OCI-LY1 (cell line): ENCODE measurements around the gene ZNF763.
"Not testable (repeated sequence)": the region's sequence is repeated elsewhere in the genome, so short reads cannot be mapped to it uniquely, and the experiment has no call there.

Experiments used
- CTCF ChIP-seq: fragments of 200-600 bp; sonication (generic), shearing (Covaris generic); IDR thresholded peaks from 2 replicates; pipeline ENCODE4 v1.5.1; 2017; ENCODE audit warnings: mild to moderate bottlenecking, antibody characterized with exemption, low read length, moderate library complexity, mixed read lengths
- EZH2 ChIP-seq: fragments of 200-600 bp; sonication (generic), shearing (Covaris generic); IDR thresholded peaks from 2 replicates; pipeline ENCODE4 v1.8.0; 2017; ENCODE audit warnings: borderline replicate concordance, mixed run types, mild to moderate bottlenecking, antibody characterized with exemption, low read length, moderate library complexity, mixed read lengths

- not testable (repeated sequence) for TF ChIP-seq CTCF, EZH2
These were observed 39.1 kb upstream of the ZNF763 start for GRCh38 chr19:11925651-11926187.
